Measurements from ENCODE around the gene CNTROB. TPM values are rescaled to one million over a fixed set of nuclear protein-coding genes. Genes with fewer than 3 reads are reported as not detected.

The CNTROB gene
- total and polyA plus RNA-seq, 5 donors from 2014 or later: 5.0 to 40.9 (median 7.5) TPM

DNA sequence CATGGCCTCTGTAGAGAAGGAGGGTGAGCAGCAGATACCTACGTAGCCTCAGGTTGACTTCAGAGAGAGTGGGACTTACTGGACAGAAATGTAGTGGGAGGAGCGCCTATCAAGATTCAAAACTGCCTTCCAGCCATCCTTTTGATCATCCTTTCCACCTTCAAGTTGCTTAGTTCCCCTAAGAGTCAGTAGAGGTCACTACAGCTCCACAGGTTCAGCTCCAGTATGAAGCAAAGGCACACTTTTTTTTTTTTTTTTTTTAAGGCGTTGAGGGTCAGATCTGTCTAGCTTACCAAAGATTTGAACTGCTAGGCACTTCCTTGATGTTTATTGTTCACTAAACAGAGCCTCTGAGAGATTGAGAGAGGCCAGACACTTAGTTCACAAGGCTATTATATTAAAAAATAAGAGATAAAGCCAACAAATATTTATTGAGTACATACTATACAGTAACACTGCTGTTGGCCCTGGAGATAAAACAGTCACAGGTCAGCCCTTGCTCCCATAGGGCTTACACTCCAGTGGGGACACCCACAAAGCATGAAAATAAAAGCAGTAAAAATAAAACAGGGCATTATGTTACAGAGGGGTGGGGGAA, 19.0 kb upstream of the CNTROB start:
- H3K4me1 ChIP-seq (ENCODE audit: control insufficient read depth, insufficient read depth, low read length, poor library complexity, severe bottlenecking): peaks cover 27% of the 10 kb centered on the region
- peaks cover 39% of the 10 kb centered on the region for H3K36me3 ChIP-seq (ENCODE audit: control insufficient read depth, insufficient read depth, low read length)
- ATAC-seq (ENCODE audit: low read depth in 2 of 2) (peak; percentile 46 to 54), DNase-seq (peak; percentile 42 to 88 (median 75))
- peaks cover 9 to 49% (median 24%) of the 10 kb centered on the region in 4 donors for H3K4me1 Mint-ChIP-seq
- no peaks in the 10 kb centered on the region for H3K27me3 ChIP-seq (ENCODE audit: control insufficient read depth, insufficient read depth, low read length)
- peak overlapping the region; percentile 7 to 87 (median 80) for H3K27ac Mint-ChIP-seq
- H3K27me3 Mint-ChIP-seq: no peaks in the 10 kb centered on the region
- peaks cover 27% of the 10 kb centered on the region for H3K36me3 Mint-ChIP-seq
- no peaks in the 10 kb centered on the region for H3K9me3 Mint-ChIP-seq
- peak overlapping the region; percentile 47 for H3K27ac ChIP-seq (ENCODE audit: insufficient read depth, low read length, poor library complexity, severe bottlenecking)
- no peak overlapping the region for H3K4me3 ChIP-seq (ENCODE audit: low read depth, low read length)
- H3K9me3 ChIP-seq (ENCODE audit: control insufficient read depth in 2 of 2, low read length in 2 of 2): no peaks in the 10 kb centered on the region
- H3K4me3 Mint-ChIP-seq: peak overlapping the region in 3 of 4 donors; percentile 52 to 91 (median 80)

DNA sequence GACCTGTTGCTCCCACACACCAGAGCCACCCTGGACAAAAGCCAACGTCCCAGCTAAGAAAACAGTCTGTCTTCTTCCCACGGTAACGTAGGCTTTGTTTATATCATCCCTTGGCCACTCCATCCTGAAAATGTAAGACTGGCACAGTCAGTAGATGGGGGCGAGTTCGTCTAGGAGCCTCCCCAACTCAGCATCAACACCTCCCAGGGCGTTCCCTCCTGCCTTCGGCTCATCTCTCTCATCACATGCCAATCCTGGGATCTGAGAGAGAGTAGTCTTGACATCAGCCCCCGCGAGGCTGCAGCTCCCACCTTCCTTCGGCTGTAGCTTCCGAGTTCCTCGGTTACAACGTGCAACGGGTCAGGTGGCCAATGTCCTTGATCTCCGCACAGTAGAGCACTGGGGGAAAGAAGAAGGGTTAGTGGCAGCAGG, 16.8 kb upstream of the CNTROB start:
- Histone ChIP-seq H3K36me3 (ENCODE audit: control insufficient read depth, insufficient read depth, low read length) (peaks cover 19% of the 10 kb centered on the region), H3K27ac (ENCODE audit: insufficient read depth, low read length, poor library complexity, severe bottlenecking) (peak overlapping the region; percentile 80), H3K27me3 (ENCODE audit: control insufficient read depth, insufficient read depth, low read length) (no peaks in the 10 kb centered on the region), H3K9me3 (ENCODE audit: control insufficient read depth in 2 of 2, low read length in 2 of 2) (no peaks in the 10 kb centered on the region), H3K4me1 (ENCODE audit: control insufficient read depth, insufficient read depth, low read length, poor library complexity, severe bottlenecking) (peaks cover 27% of the 10 kb centered on the region), H3K4me3 (ENCODE audit: low read depth, low read length) (peak overlapping the region; percentile 75)
- peaks cover 9 to 49% (median 24%) of the 10 kb centered on the region in 4 donors for H3K4me1 Mint-ChIP-seq
- peak; percentile 20 to 22 for ATAC-seq (ENCODE audit: low read depth in 2 of 2)
- no peaks in the 10 kb centered on the region for H3K27me3 Mint-ChIP-seq
- H3K9me3 Mint-ChIP-seq: no peaks in the 10 kb centered on the region
- no peak for DNase-seq
- H3K4me3 Mint-ChIP-seq: peak overlapping the region; percentile 87 to 94 (median 88)
- peaks cover 11% of the 10 kb centered on the region for H3K36me3 Mint-ChIP-seq
- H3K27ac Mint-ChIP-seq: peak overlapping the region; percentile 74 to 96 (median 86)

- no peaks in the 10 kb centered on the region for H3K27me3 Mint-ChIP-seq
- H3K36me3 Mint-ChIP-seq: peaks cover 5% of the 10 kb centered on the region
- ATAC-seq (ENCODE audit: low read depth in 2 of 2): peak; percentile 77 to 79
Measured at GRCh38 chr17:7915611-7916384, 16.2 kb upstream of the CNTROB start, which contains the start of gene RNF227. RNF227 (minus strand) TSS chr17:7916289; CDS start chr17:7916195, 94 bp downstream.

DNA sequence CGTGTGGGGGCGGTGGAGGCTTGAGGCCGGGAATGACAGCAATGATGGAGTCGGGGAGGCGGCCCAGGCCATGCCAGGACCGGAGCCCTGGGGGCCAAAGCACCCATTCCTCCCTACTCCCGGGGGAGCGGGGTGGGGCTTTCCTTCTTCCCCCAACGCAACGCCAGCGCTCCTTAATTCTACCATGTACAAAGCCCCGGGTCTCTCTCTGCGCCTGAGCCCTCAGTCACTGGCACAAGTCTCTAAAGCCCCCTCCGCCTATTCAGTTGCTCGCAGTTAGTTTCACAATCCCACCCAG, 15.7 kb upstream of the CNTROB start:
- Histone ChIP-seq H3K9me3 (ENCODE audit: control insufficient read depth in 2 of 2, low read length in 2 of 2) (no peaks in the 10 kb centered on the region), H3K4me3 (ENCODE audit: low read depth, low read length) (peak overlapping the region; percentile 27), H3K27me3 (ENCODE audit: control insufficient read depth, insufficient read depth, low read length) (no peaks in the 10 kb centered on the region), H3K36me3 (ENCODE audit: control insufficient read depth, insufficient read depth, low read length) (peaks cover 8% of the 10 kb centered on the region), H3K4me1 (ENCODE audit: control insufficient read depth, insufficient read depth, low read length, poor library complexity, severe bottlenecking) (peaks cover 27% of the 10 kb centered on the region), H3K27ac (ENCODE audit: insufficient read depth, low read length, poor library complexity, severe bottlenecking) (peak overlapping the region; percentile 80)
- no peaks in the 10 kb centered on the region for H3K36me3 Mint-ChIP-seq
- no peaks in the 10 kb centered on the region for H3K27me3 Mint-ChIP-seq
- peak overlapping the region; percentile 86 to 95 (median 88) for H3K27ac Mint-ChIP-seq
- H3K9me3 Mint-ChIP-seq: no peaks in the 10 kb centered on the region
- ATAC-seq (ENCODE audit: low read depth in 2 of 2) (no peak), DNase-seq (no peak)
- H3K4me3 Mint-ChIP-seq: peak overlapping the region; percentile 84 to 95 (median 91)
- peaks cover 17 to 45% (median 24%) of the 10 kb centered on the region in 4 donors for H3K4me1 Mint-ChIP-seq

More at GRCh38 chr17:7915611-7916384, 16.2 kb upstream of the CNTROB start, which contains the start of gene RNF227:
- Mint-ChIP-seq H3K27ac (peak within 1 kb of the TSS; percentile 86 to 96 (median 95)), H3K4me3 (peak within 1 kb of the TSS; percentile 87 to 95 (median 91)), H3K9me3 (no peaks in the 10 kb centered on the region), H3K4me1 (peaks cover 11 to 49% (median 24%) of the 10 kb centered on the region in 4 donors)
- DNase-seq: peak; percentile 80 to 86 (median 82)
- Histone ChIP-seq H3K27ac (ENCODE audit: insufficient read depth, low read length, poor library complexity, severe bottlenecking) (peak within 1 kb of the TSS; percentile 80), H3K4me1 (ENCODE audit: control insufficient read depth, insufficient read depth, low read length, poor library complexity, severe bottlenecking) (peaks cover 27% of the 10 kb centered on the region), H3K36me3 (ENCODE audit: control insufficient read depth, insufficient read depth, low read length) (peaks cover 13% of the 10 kb centered on the region), H3K9me3 (ENCODE audit: control insufficient read depth in 2 of 2, low read length in 2 of 2) (no peaks in the 10 kb centered on the region), H3K27me3 (ENCODE audit: control insufficient read depth, insufficient read depth, low read length) (no peaks in the 10 kb centered on the region), H3K4me3 (ENCODE audit: low read depth, low read length) (peak within 1 kb of the TSS; percentile 75)

- peak overlapping the region; percentile 86 to 95 (median 88) for H3K27ac Mint-ChIP-seq
- H3K36me3 Mint-ChIP-seq: no peaks in the 10 kb centered on the region
- no peak for ATAC-seq (ENCODE audit: low read depth in 2 of 2)
- H3K4me3 Mint-ChIP-seq: peak overlapping the region; percentile 84 to 95 (median 91)
- peaks cover 17 to 47% (median 25%) of the 10 kb centered on the region in 4 donors for H3K4me1 Mint-ChIP-seq
- H3K4me1 ChIP-seq (ENCODE audit: control insufficient read depth, insufficient read depth, low read length, poor library complexity, severe bottlenecking): peaks cover 27% of the 10 kb centered on the region
- peak overlapping the region; percentile 80 for H3K27ac ChIP-seq (ENCODE audit: insufficient read depth, low read length, poor library complexity, severe bottlenecking)
- H3K9me3 ChIP-seq (ENCODE audit: control insufficient read depth in 2 of 2, low read length in 2 of 2): no peaks in the 10 kb centered on the region
- no peaks in the 10 kb centered on the region for H3K9me3 Mint-ChIP-seq
- H3K27me3 ChIP-seq (ENCODE audit: control insufficient read depth, insufficient read depth, low read length): no peaks in the 10 kb centered on the region
- peak in 1 of 3 donors; percentile 50 for DNase-seq
- H3K27me3 Mint-ChIP-seq: no peaks in the 10 kb centered on the region
- peak overlapping the region; percentile 27 for H3K4me3 ChIP-seq (ENCODE audit: low read depth, low read length)
- peaks cover 3% of the 10 kb centered on the region for H3K36me3 ChIP-seq (ENCODE audit: control insufficient read depth, insufficient read depth, low read length)
Measured at GRCh38 chr17:7916808-7917207, 15.2 kb upstream of the CNTROB start.

GRCh38 chr17:7922269-7922844, 9.6 kb upstream of the CNTROB start:
- H3K27ac ChIP-seq (ENCODE audit: insufficient read depth, low read length, poor library complexity, severe bottlenecking): peak overlapping the region; percentile 78
- no peaks in the 10 kb centered on the region for H3K9me3 ChIP-seq (ENCODE audit: control insufficient read depth in 2 of 2, low read length in 2 of 2)
- Mint-ChIP-seq H3K4me3 (peak overlapping the region; percentile 82 to 96 (median 88)), H3K27ac (peak overlapping the region; percentile 94 to 99 (median 97)), H3K27me3 (no peaks in the 10 kb centered on the region), H3K36me3 (no peaks in the 10 kb centered on the region), H3K9me3 (no peaks in the 10 kb centered on the region), H3K4me1 (peaks cover 3 to 28% (median 12%) of the 10 kb centered on the region in 4 donors)
- no peaks in the 10 kb centered on the region for H3K36me3 ChIP-seq (ENCODE audit: control insufficient read depth, insufficient read depth, low read length)
- DNase-seq (no peak), ATAC-seq (ENCODE audit: low read depth in 2 of 2) (peak; percentile 14 to 22)
- peak overlapping the region; percentile 74 for H3K4me3 ChIP-seq (ENCODE audit: low read depth, low read length)
- no peaks in the 10 kb centered on the region for H3K27me3 ChIP-seq (ENCODE audit: control insufficient read depth, insufficient read depth, low read length)
- H3K4me1 ChIP-seq (ENCODE audit: control insufficient read depth, insufficient read depth, low read length, poor library complexity, severe bottlenecking): peaks cover 16% of the 10 kb centered on the region

DNA sequence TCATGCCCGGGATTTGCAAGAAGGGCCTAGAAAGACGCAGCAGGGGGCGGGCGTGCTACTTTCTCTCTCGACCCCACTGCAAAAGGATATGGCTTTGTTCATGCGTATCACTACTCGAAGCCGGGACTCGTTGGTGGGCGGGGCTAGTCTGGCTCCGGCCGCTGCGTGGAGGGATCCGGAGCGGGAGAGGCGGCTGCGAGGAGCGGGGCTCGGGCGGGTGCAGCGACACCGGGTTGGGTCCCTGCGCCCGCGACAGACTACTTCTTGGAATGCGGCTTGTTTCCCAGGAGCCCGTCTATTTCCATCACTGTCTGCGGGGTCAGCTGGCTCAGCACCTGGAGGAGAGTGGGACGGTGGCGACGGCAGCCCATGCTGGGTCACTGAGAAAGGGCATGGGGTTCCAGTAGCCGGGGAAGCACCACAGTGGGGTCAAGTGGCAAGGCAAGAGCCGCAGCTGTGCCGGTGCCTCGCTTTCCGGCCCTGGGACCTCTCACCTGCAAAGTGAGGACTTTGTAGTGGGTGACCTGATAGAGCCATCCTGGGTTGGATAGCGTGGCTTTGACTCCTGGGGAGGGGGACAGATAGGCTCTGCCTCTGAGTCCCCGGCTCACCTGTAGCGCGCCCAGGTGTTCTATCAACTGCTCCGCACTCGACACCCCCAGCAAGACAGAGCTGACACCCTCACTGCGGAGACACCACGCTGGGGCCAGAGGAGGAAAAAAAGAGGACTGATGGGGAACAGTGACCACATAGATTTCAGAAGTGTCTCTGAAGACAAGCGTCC, 9.0 kb upstream of the CNTROB start:
- Mint-ChIP-seq H3K36me3 (peaks cover 3% of the 10 kb centered on the region), H3K27ac (peak overlapping the region; percentile 94 to 99 (median 97)), H3K4me3 (peak overlapping the region; percentile 82 to 96 (median 88)), H3K27me3 (no peaks in the 10 kb centered on the region), H3K4me1 (peaks cover 5 to 27% (median 12%) of the 10 kb centered on the region in 4 donors), H3K9me3 (no peaks in the 10 kb centered on the region)
- Histone ChIP-seq H3K9me3 (ENCODE audit: control insufficient read depth in 2 of 2, low read length in 2 of 2) (no peaks in the 10 kb centered on the region), H3K27me3 (ENCODE audit: control insufficient read depth, insufficient read depth, low read length) (no peaks in the 10 kb centered on the region), H3K36me3 (ENCODE audit: control insufficient read depth, insufficient read depth, low read length) (no peaks in the 10 kb centered on the region), H3K4me3 (ENCODE audit: low read depth, low read length) (peak overlapping the region; percentile 74), H3K27ac (ENCODE audit: insufficient read depth, low read length, poor library complexity, severe bottlenecking) (peak overlapping the region; percentile 78), H3K4me1 (ENCODE audit: control insufficient read depth, insufficient read depth, low read length, poor library complexity, severe bottlenecking) (peaks cover 16% of the 10 kb centered on the region)
- ATAC-seq (ENCODE audit: low read depth in 2 of 2) (peak; percentile 89 to 90), DNase-seq (peak; percentile 77 to 86 (median 83))
